ENCODE results near the gene HDLBP. TPM values are rescaled to one million over a fixed set of nuclear protein-coding genes. Genes with fewer than 3 reads are reported as not detected.
"Not testable (repeated sequence)": the region's sequence is repeated elsewhere in the genome, so short reads cannot be mapped to it uniquely, and the experiment has no call there.

HDLBP gene
- total RNA-seq, 2 donors from 2014 or later = 295 to 479 TPM

DNA sequence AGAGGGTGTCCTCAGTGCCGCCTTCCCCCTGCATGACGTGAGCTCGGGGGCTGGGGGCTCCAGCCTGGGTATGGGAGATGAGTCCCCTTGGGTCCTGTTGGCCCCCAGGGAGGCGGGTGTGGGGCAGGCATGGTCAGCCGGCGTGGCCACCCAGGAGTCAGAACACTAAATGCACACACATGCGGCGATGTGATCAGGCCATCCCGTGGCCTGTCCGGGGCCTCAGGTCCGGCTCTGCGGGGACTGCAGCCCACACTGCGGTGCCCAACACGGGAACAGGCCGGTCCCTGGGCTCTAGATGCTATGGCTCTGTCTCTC, 113.2 kb downstream of the HDLBP start:
- H3K9me3 Mint-ChIP-seq = no peaks in the 10 kb centered on the region
- H3K4me1 Mint-ChIP-seq (ENCODE audit: low read depth in 2 of 2) = no peaks in the 10 kb centered on the region
- no peaks in the 10 kb centered on the region for H3K36me3 Mint-ChIP-seq
- no peak overlapping the region for H3K4me3 Mint-ChIP-seq
- H3K27ac Mint-ChIP-seq = no peak overlapping the region
- DNase-seq (ENCODE audit: low spot score) = no peak
- no peak for ATAC-seq
- H3K27me3 Mint-ChIP-seq = no peaks in the 10 kb centered on the region

GRCh38 chr2:241201445-241202267, 113.8 kb downstream of the HDLBP start:
- DNase-seq (ENCODE audit: low spot score) (peak; percentile 34), ATAC-seq (peak in 1 of 2 donors; percentile 26)
- Mint-ChIP-seq H3K27ac (no peak overlapping the region), H3K36me3 (no peaks in the 10 kb centered on the region), H3K9me3 (no peaks in the 10 kb centered on the region), H3K4me1 (ENCODE audit: low read depth in 2 of 2) (no peaks in the 10 kb centered on the region), H3K4me3 (no peak overlapping the region), H3K27me3 (no peaks in the 10 kb centered on the region)

- Mint-ChIP-seq H3K4me3 (no peak overlapping the region), H3K27me3 (no peaks in the 10 kb centered on the region), H3K9me3 (no peaks in the 10 kb centered on the region), H3K36me3 (no peaks in the 10 kb centered on the region), H3K27ac (no peak overlapping the region), H3K4me1 (ENCODE audit: low read depth in 2 of 2) (no peaks in the 10 kb centered on the region)
- DNase-seq (ENCODE audit: low spot score) (peak; percentile 58), ATAC-seq (no peak)
Observed at GRCh38 chr2:241200822-241201395, 114.6 kb downstream of the HDLBP start.

- no peaks in the 10 kb centered on the region for H3K9me3 Mint-ChIP-seq
- no peak for ATAC-seq
- H3K4me3 Mint-ChIP-seq = no peak overlapping the region
- H3K27ac Mint-ChIP-seq = no peak overlapping the region
- DNase-seq (ENCODE audit: low spot score) = peak; percentile 54
- H3K27me3 Mint-ChIP-seq = no peaks in the 10 kb centered on the region
- H3K36me3 Mint-ChIP-seq = no peaks in the 10 kb centered on the region
- no peaks in the 10 kb centered on the region for H3K4me1 Mint-ChIP-seq (ENCODE audit: low read depth in 2 of 2)
Observed at GRCh38 chr2:241199897-241200821, 115.3 kb downstream of the HDLBP start.

DNA sequence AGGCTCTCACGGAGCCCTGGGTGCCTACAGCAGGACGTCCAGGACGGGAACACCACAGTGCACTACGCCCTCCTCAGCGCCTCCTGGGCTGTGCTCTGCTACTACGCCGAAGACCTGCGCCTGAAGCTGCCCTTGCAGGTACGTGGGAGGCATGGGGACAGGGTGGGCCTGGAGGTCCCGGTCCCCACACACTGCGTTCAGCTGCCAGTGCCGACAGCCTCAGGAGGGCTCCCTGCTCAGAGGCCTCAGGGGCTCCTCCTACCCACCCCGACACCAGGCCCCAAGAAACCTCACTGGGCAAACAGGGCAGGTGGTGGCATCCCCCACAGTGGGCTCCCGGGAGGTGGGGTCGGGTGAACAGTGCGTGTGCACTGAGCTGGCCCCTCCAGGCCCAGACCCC, 116.2 kb downstream of the HDLBP start:
- Mint-ChIP-seq H3K4me1 (ENCODE audit: low read depth in 2 of 2) (no peaks in the 10 kb centered on the region), H3K27me3 (no peaks in the 10 kb centered on the region), H3K27ac (no peak overlapping the region), H3K9me3 (no peaks in the 10 kb centered on the region), H3K36me3 (no peaks in the 10 kb centered on the region), H3K4me3 (no peak overlapping the region)
- ATAC-seq (no peak), DNase-seq (ENCODE audit: low spot score) (no peak)

GRCh38 chr2:241198381-241199279, 116.8 kb downstream of the HDLBP start:
- peak; percentile 46 for DNase-seq (ENCODE audit: low spot score)

DNA sequence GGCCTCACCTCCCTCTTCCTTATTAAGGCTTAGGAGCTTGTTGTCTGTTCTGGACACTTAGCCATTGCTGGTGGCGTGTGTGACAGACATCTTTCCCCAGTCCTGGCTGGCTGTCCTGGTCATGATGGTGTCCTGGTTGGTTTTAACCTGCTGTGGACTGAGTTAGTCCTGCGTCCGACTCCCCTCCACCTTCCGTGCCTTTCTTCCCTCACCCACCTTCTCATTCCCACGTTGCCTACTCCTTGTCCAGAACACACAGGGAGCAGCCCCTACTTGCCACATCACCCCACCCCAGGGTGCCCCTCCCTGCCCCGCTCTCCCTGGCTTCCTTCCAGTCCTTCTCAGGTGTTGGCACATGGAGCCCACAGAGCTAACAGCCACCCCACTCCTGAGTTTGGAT, 117.5 kb downstream of the HDLBP start:
- ATAC-seq = no peak
- H3K4me3 Mint-ChIP-seq = no peak overlapping the region
- H3K4me1 Mint-ChIP-seq (ENCODE audit: low read depth in 2 of 2) = no peaks in the 10 kb centered on the region
- no peaks in the 10 kb centered on the region for H3K27me3 Mint-ChIP-seq
- peak; percentile 29 for DNase-seq (ENCODE audit: low spot score)
- no peaks in the 10 kb centered on the region for H3K9me3 Mint-ChIP-seq
- H3K27ac Mint-ChIP-seq = no peak overlapping the region
- no peaks in the 10 kb centered on the region for H3K36me3 Mint-ChIP-seq

More at GRCh38 chr2:241198381-241199279, 116.8 kb downstream of the HDLBP start:
- Mint-ChIP-seq H3K4me1 (ENCODE audit: low read depth in 2 of 2) (no peaks in the 10 kb centered on the region), H3K27me3 (no peaks in the 10 kb centered on the region), H3K4me3 (no peak overlapping the region), H3K9me3 (no peaks in the 10 kb centered on the region), H3K36me3 (no peaks in the 10 kb centered on the region), H3K27ac (no peak overlapping the region)
- no peak for ATAC-seq

DNA sequence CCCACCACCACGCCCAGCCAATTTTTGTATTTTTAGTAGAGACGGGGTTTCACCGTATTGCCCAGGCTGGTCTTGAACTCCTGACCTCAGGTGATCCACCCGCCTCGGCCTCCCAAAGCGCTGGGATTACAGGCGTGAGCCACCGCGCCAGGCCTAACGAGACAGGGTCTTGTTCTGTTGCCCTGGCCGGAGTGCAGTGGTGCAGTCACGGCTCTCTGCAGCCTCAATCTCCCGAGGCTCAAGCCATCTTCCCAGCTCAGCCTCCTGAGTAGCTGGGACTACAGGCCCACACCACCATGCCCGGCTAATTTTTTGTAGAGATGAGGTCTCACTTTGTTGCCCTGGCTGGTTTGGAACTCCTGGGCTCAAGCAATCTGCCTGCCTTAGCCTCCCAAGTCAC, 118.2 kb downstream of the HDLBP start:
- H3K36me3 Mint-ChIP-seq; ATAC-seq; H3K27me3 Mint-ChIP-seq; H3K27ac Mint-ChIP-seq; H3K4me1 Mint-ChIP-seq (ENCODE audit: low read depth in 2 of 2); H3K9me3 Mint-ChIP-seq; H3K4me3 Mint-ChIP-seq: not testable (repeated sequence)
- DNase-seq (ENCODE audit: low spot score) = peak; percentile 53

- H3K27ac Mint-ChIP-seq = no peak overlapping the region
- H3K4me3 Mint-ChIP-seq = no peak overlapping the region
- ATAC-seq = peak in 1 of 2 donors; percentile 25
- DNase-seq (ENCODE audit: low spot score) = peak; percentile 62
- no peaks in the 10 kb centered on the region for H3K4me1 Mint-ChIP-seq (ENCODE audit: low read depth in 2 of 2)
- H3K9me3 Mint-ChIP-seq = no peaks in the 10 kb centered on the region
- H3K27me3 Mint-ChIP-seq = no peaks in the 10 kb centered on the region
- no peaks in the 10 kb centered on the region for H3K36me3 Mint-ChIP-seq
Observed at GRCh38 chr2:241195506-241196130, 119.9 kb downstream of the HDLBP start.

DNA sequence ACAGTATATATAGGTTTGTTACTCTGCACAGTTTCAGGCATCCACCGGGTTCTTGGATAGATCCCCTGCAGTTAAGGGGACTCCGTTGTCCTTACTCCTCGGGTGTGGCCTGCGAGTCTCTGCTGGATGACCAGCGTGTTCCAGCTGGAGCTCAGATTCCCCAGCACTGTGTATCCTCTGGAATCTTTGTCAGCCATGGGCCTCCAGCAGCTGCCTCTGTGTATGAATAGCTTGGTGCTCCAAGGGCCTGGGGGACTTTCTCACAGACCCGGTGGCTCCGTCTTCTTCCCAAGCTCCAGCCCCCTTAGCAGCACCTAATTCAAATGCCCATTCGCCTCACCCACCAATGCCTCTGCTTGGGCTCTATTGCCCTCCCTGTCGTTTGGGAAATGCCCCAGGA, 120.7 kb downstream of the HDLBP start:
- Mint-ChIP-seq H3K4me1 (ENCODE audit: low read depth in 2 of 2) (no peaks in the 10 kb centered on the region), H3K36me3 (no peaks in the 10 kb centered on the region), H3K27ac (no peak overlapping the region), H3K9me3 (no peaks in the 10 kb centered on the region), H3K27me3 (no peaks in the 10 kb centered on the region), H3K4me3 (no peak overlapping the region)
- DNase-seq (ENCODE audit: low spot score) (peak; percentile 26), ATAC-seq (no peak)

DNA sequence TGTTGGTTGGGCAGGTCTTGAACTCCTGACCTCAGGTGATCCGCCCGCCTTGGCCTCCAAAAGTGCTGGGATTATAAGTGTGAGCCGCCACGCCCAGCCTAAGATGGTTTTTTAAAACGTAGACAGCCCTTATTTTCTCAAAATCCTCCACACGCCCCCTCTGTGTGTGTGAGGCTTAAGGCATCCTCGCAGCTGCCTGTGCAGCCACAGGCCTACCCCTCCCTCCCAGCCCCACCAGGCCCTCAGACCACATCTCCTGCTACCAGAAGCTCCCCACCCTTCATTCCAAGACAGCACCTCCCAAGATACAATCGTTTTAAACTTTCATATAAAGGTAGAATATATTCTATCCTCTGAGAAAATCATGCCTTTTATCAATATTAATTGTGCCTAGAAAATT, 122.2 kb downstream of the HDLBP start:
- ATAC-seq (no peak), DNase-seq (ENCODE audit: low spot score) (peak; percentile 16)
- no peak overlapping the region for H3K4me3 Mint-ChIP-seq
- H3K36me3 Mint-ChIP-seq = no peaks in the 10 kb centered on the region
- no peak overlapping the region for H3K27ac Mint-ChIP-seq
- H3K27me3 Mint-ChIP-seq = no peaks in the 10 kb centered on the region
- H3K4me1 Mint-ChIP-seq (ENCODE audit: low read depth in 2 of 2) = no peaks in the 10 kb centered on the region
- H3K9me3 Mint-ChIP-seq = no peaks in the 10 kb centered on the region

- no peaks in the 10 kb centered on the region for H3K9me3 Mint-ChIP-seq
- no peak overlapping the region for H3K4me3 Mint-ChIP-seq
- no peaks in the 10 kb centered on the region for H3K4me1 Mint-ChIP-seq (ENCODE audit: low read depth in 2 of 2)
- no peaks in the 10 kb centered on the region for H3K27me3 Mint-ChIP-seq
- ATAC-seq (no peak), DNase-seq (ENCODE audit: low spot score) (peak; percentile 52)
- no peak overlapping the region for H3K27ac Mint-ChIP-seq
- no peaks in the 10 kb centered on the region for H3K36me3 Mint-ChIP-seq
Observed at GRCh38 chr2:241191081-241191480, 124.4 kb downstream of the HDLBP start.
